Heart left ventricle (tissue), 13 donors: ENCODE results near the gene OXCT1.

ENCODE experiments used
- POLR2A ChIP-seq, 2 donors: fragments of 450-650 bp; IDR thresholded peaks; one replicate each; pipeline ENCODE4 v1.6.1; 2017; ENCODE audit warnings: antibody characterized with exemption in 2 of 2, mild to moderate bottlenecking in 2 of 2, moderate library complexity in 2 of 2
- TF ChIP-seq, protein P1 (sequence below), 12 donors: fragments of 200-600 bp; sonication (generic) in 4 of 12; IDR thresholded peaks; one replicate each; pipeline versions ENCODE4 v1.5.0 to v1.8.0; 2018 to 2022; ENCODE audit warnings: antibody characterized with exemption in 12 of 12, mild to moderate bottlenecking in 5 of 12
- donor health status: ischemic (EF 13 %, LVEDD 7.1; RV severe dilation, severe dysfunction).
- donor health status: DM: no; HTN: yes; CAD: no.
- donor health status: DM: no; HTN: no; CAD: no.
- donor health status: ischemic (EF 25% LVEDD 6.9; RV normal size, moderate dysfunction).
- donor health status: ischemic (EF 25% LVEDD 5.7; RV mildly dilated, moderate dysfunction).
- donor health status: ischemic (EF 35%, LVEDD 5.7; RV mildly dilated, moderate dysfunction).
- donor health status: nonischemic (EF 11% LVEDD 7.7; RV severe dilation, severe dysfunction).
- donor health status: DM: yes; HTN: yes; CAD: no.
- donor health status: PGD.
- donor health status: ischemic (EF 29% LVEDD 5.4; RV normal size, mild dysfunction).
- donor health status: nonischemic (EF 23%, LVEDD 6.1; RV moderate dilation, normal function).

DNA sequence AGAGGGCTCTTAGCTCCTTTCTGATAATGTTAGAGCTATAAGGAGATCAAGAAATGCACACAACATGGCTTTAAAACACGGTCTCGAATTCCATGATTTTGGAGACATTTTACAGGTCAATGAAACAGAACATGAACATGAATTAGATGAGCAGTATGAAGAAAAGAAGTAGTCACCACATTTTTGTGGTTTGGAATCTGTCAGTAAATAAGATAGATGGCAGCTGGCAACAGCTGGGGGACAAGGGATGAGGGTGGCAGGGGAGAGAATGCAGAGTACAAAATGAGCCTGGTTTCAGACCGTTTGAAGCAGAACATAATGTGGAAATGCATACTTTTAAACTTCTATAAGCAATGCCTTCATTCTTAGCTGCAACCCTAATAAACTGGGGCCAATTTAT is 107.1 kb downstream of the OXCT1 start:
- TF ChIP-seq, protein P1, sequence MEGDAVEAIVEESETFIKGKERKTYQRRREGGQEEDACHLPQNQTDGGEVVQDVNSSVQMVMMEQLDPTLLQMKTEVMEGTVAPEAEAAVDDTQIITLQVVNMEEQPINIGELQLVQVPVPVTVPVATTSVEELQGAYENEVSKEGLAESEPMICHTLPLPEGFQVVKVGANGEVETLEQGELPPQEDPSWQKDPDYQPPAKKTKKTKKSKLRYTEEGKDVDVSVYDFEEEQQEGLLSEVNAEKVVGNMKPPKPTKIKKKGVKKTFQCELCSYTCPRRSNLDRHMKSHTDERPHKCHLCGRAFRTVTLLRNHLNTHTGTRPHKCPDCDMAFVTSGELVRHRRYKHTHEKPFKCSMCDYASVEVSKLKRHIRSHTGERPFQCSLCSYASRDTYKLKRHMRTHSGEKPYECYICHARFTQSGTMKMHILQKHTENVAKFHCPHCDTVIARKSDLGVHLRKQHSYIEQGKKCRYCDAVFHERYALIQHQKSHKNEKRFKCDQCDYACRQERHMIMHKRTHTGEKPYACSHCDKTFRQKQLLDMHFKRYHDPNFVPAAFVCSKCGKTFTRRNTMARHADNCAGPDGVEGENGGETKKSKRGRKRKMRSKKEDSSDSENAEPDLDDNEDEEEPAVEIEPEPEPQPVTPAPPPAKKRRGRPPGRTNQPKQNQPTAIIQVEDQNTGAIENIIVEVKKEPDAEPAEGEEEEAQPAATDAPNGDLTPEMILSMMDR (IDR thresholded peaks at IDR 0.05): no peak
- no peak for TF ChIP-seq POLR2A (IDR thresholded peaks at IDR 0.05)
